SW480 (cell line): ENCODE measurements around the gene GALNT10.

ENCODE experiments used
- DNase-seq: peaks from one replicate; pipeline ENCODE4 v3.0.0-alpha.2; 2016; ENCODE audit warnings: low spot score

The GALNT10 gene

GRCh38 chr5:154236536-154237375, 46.2 kb downstream of the GALNT10 start:
- DNase-seq = no peak

- DNase-seq = no peak
These were observed 46.8 kb downstream of the GALNT10 start for GRCh38 chr5:154237376-154237743.

- DNase-seq = no peak
These were observed 47.4 kb downstream of the GALNT10 start for GRCh38 chr5:154237946-154238345.

- no peak for DNase-seq
These were observed 48.4 kb downstream of the GALNT10 start for GRCh38 chr5:154238776-154239481.

GRCh38 chr5:154240595-154240994, 50.1 kb downstream of the GALNT10 start:
- no peak for DNase-seq

GRCh38 chr5:154241021-154241420, 50.5 kb downstream of the GALNT10 start:
- DNase-seq = no peak

GRCh38 chr5:154242442-154242841, 51.9 kb downstream of the GALNT10 start:
- DNase-seq = no peak

GRCh38 chr5:154242964-154243376, 52.4 kb downstream of the GALNT10 start:
- DNase-seq = no peak

GRCh38 chr5:154243736-154244135, 53.2 kb downstream of the GALNT10 start:
- DNase-seq = no peak

- no peak for DNase-seq
These were observed 53.9 kb downstream of the GALNT10 start for GRCh38 chr5:154244476-154244875.

GRCh38 chr5:154248691-154249090, 58.2 kb downstream of the GALNT10 start:
- no peak for DNase-seq

- DNase-seq = no peak
These were observed 59.3 kb downstream of the GALNT10 start for GRCh38 chr5:154249826-154250225.

GRCh38 chr5:154251529-154251928, 61.0 kb downstream of the GALNT10 start:
- no peak for DNase-seq

- no peak for DNase-seq
These were observed 63.3 kb downstream of the GALNT10 start for GRCh38 chr5:154253807-154254206.

- DNase-seq = no peak
These were observed 64.4 kb downstream of the GALNT10 start for GRCh38 chr5:154254896-154255295.

GRCh38 chr5:154257046-154257445, 66.5 kb downstream of the GALNT10 start:
- no peak for DNase-seq

- peak; percentile 59 for DNase-seq
These were observed 68.1 kb downstream of the GALNT10 start for GRCh38 chr5:154258531-154259217.

GRCh38 chr5:154260224-154260927, 69.8 kb downstream of the GALNT10 start:
- DNase-seq = no peak

GRCh38 chr5:154262342-154262741, 71.8 kb downstream of the GALNT10 start:
- no peak for DNase-seq

- no peak for DNase-seq
These were observed 74.1 kb downstream of the GALNT10 start for GRCh38 chr5:154264549-154265196.

- DNase-seq = no peak
These were observed 74.8 kb downstream of the GALNT10 start for GRCh38 chr5:154265197-154265773.
